Measurements from ENCODE around the gene C4orf54.

The C4orf54 gene

DNA sequence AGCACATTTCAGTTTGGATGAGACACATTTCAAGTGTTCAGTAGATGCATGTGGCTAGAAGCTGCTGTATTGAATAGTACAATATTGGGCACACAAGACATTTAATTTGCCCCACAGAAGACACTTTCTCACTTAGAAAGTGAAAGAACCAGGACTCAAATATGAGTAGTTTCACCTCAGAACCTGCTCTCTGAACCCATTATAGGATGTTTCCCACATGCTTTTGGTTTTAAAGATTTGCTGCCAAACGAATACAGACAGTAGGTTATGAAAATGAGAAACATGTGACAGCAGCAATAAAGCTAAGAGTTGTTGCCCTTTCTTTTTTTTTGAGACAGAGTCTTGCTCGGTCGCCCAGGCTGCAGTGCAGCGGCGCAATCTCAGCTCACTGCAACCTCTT is 32.3 kb downstream of the C4orf54 start:
- Histone ChIP-seq H3K9me3 (ENCODE audit: insufficient read depth, low read length) (no peaks in the 10 kb centered on the region), H3K9ac (ENCODE audit: low read length) (no peak overlapping the region), H3K27me3 (ENCODE audit: low read depth, low read length) (no peaks in the 10 kb centered on the region), H3K4me2 (ENCODE audit: low read length) (no peak overlapping the region), H3K79me2 (ENCODE audit: low read length) (no peaks in the 10 kb centered on the region), H3K36me3 (replicated peaks; ENCODE audit: low read depth, low read length) (no peaks in the 10 kb centered on the region), H2AFZ (ENCODE audit: low read depth, low read length) (no peak overlapping the region), H3K4me1 (ENCODE audit: low read length) (no peaks in the 10 kb centered on the region), H3K27ac (ENCODE audit: low read length) (no peak overlapping the region), H4K20me1 (ENCODE audit: insufficient read depth, low read length) (no peaks in the 10 kb centered on the region), H3K4me3 (ENCODE audit: low read length) (no peak overlapping the region)
- no peak for TF ChIP-seq CTCF (IDR thresholded peaks at IDR 0.05; ENCODE audit: low read depth, low read length)
- TF ChIP-seq EZH2phosphoT487 (IDR thresholded peaks at IDR 0.05; ENCODE audit: low read depth): no peak

- no peaks in the 10 kb centered on the region for H3K27me3 ChIP-seq (ENCODE audit: low read depth, low read length)
- no peak overlapping the region for H3K4me3 ChIP-seq (ENCODE audit: low read length)
- H3K9me3 ChIP-seq (ENCODE audit: insufficient read depth, low read length): no peaks in the 10 kb centered on the region
- H3K27ac ChIP-seq (ENCODE audit: low read length): no peak overlapping the region
- no peak overlapping the region for H2AFZ ChIP-seq (ENCODE audit: low read depth, low read length)
- no peak overlapping the region for H3K4me2 ChIP-seq (ENCODE audit: low read length)
- H3K79me2 ChIP-seq (ENCODE audit: low read length): no peaks in the 10 kb centered on the region
- H3K9ac ChIP-seq (ENCODE audit: low read length): no peak overlapping the region
- no peaks in the 10 kb centered on the region for H4K20me1 ChIP-seq (ENCODE audit: insufficient read depth, low read length)
- H3K4me1 ChIP-seq (ENCODE audit: low read length): no peaks in the 10 kb centered on the region
- TF ChIP-seq EZH2phosphoT487 (IDR thresholded peaks at IDR 0.05; ENCODE audit: low read depth): no peak
- TF ChIP-seq CTCF (IDR thresholded peaks at IDR 0.05; ENCODE audit: low read depth, low read length): no peak
- no peaks in the 10 kb centered on the region for H3K36me3 ChIP-seq (replicated peaks; ENCODE audit: low read depth, low read length)
Measured at GRCh38 chr4:99624141-99624719, 33.4 kb downstream of the C4orf54 start.

GRCh38 chr4:99622341-99622740 is 35.3 kb downstream of the C4orf54 start:
- no peak overlapping the region for H2AFZ ChIP-seq (ENCODE audit: low read depth, low read length)
- no peak overlapping the region for H3K27ac ChIP-seq (ENCODE audit: low read length)
- no peaks in the 10 kb centered on the region for H3K9me3 ChIP-seq (ENCODE audit: insufficient read depth, low read length)
- H3K36me3 ChIP-seq (replicated peaks; ENCODE audit: low read depth, low read length): no peaks in the 10 kb centered on the region
- H3K9ac ChIP-seq (ENCODE audit: low read length): no peak overlapping the region
- H3K4me3 ChIP-seq (ENCODE audit: low read length): no peak overlapping the region
- no peaks in the 10 kb centered on the region for H3K79me2 ChIP-seq (ENCODE audit: low read length)
- no peak for TF ChIP-seq CTCF (IDR thresholded peaks at IDR 0.05; ENCODE audit: low read depth, low read length)
- no peak for TF ChIP-seq EZH2phosphoT487 (IDR thresholded peaks at IDR 0.05; ENCODE audit: low read depth)
- no peaks in the 10 kb centered on the region for H4K20me1 ChIP-seq (ENCODE audit: insufficient read depth, low read length)
- no peaks in the 10 kb centered on the region for H3K4me1 ChIP-seq (ENCODE audit: low read length)
- no peaks in the 10 kb centered on the region for H3K27me3 ChIP-seq (ENCODE audit: low read depth, low read length)
- no peak overlapping the region for H3K4me2 ChIP-seq (ENCODE audit: low read length)

GRCh38 chr4:99617374-99617773 is 40.3 kb downstream of the C4orf54 start:
- no peaks in the 10 kb centered on the region for H3K9me3 ChIP-seq (ENCODE audit: insufficient read depth, low read length)
- H2AFZ ChIP-seq (ENCODE audit: low read depth, low read length): no peak overlapping the region
- no peaks in the 10 kb centered on the region for H3K4me1 ChIP-seq (ENCODE audit: low read length)
- no peaks in the 10 kb centered on the region for H3K27me3 ChIP-seq (ENCODE audit: low read depth, low read length)
- no peaks in the 10 kb centered on the region for H4K20me1 ChIP-seq (ENCODE audit: insufficient read depth, low read length)
- no peak overlapping the region for H3K27ac ChIP-seq (ENCODE audit: low read length)
- no peaks in the 10 kb centered on the region for H3K36me3 ChIP-seq (replicated peaks; ENCODE audit: low read depth, low read length)
- H3K4me2 ChIP-seq (ENCODE audit: low read length): no peak overlapping the region
- TF ChIP-seq EZH2phosphoT487 (IDR thresholded peaks at IDR 0.05; ENCODE audit: low read depth) (no peak), CTCF (IDR thresholded peaks at IDR 0.05; ENCODE audit: low read depth, low read length) (no peak)
- H3K79me2 ChIP-seq (ENCODE audit: low read length): no peaks in the 10 kb centered on the region
- H3K4me3 ChIP-seq (ENCODE audit: low read length): no peak overlapping the region
- H3K9ac ChIP-seq (ENCODE audit: low read length): no peak overlapping the region
